Prostate gland (tissue), 2 donors: ENCODE measurements around the gene KSR2. TPM values are rescaled to one million over a fixed set of nuclear protein-coding genes. Genes with fewer than 3 reads are reported as not detected.
"Not testable (repeated sequence)": the region's sequence is repeated elsewhere in the genome, so short reads cannot be mapped to it uniquely, and the experiment has no call there.

Experiments used
- DNase-seq: peaks from one replicate; pipeline ENCODE4 v3.0.0-alpha.2; 2019; ENCODE audit warnings: low spot score
- H3K27ac ChIP-seq, 2 donors: fragments of 200-600 bp; sonication (generic); 2 replicates each; pipeline ENCODE4 v1.5.1; 2017 to 2019
- H3K27me3 ChIP-seq: fragments of 200-600 bp; sonication (generic); replicated peaks from 2 replicates; pipeline ENCODE4 v1.5.1; 2019; ENCODE audit not compliant: insufficient read depth
- H3K36me3 ChIP-seq, 2 donors: fragments of 200-600 bp; sonication (generic); 1 replicate in 1 of 2; 2 replicates in 1 of 2; pipeline versions ENCODE4 v1.5.1 to v1.8.1; 2017 to 2019
- H3K4me1 ChIP-seq: fragments of 200-600 bp; sonication (generic); replicated peaks from 2 replicates; pipeline ENCODE4 v1.5.1; 2019
- H3K4me3 ChIP-seq, 2 donors: fragments of 200-600 bp; sonication (generic); 2 replicates each; pipeline ENCODE4 v1.5.1; 2017 to 2019
- H3K9me3 ChIP-seq: fragments of 200-600 bp; sonication (generic); 2 replicates; pipeline ENCODE4 v1.5.1; 2017
- POLR2A ChIP-seq: fragments of 450-650 bp; IDR thresholded peaks from one replicate; pipeline ENCODE4 v1.6.1; 2016; ENCODE audit warnings: antibody characterized with exemption, mild to moderate bottlenecking
- POLR2AphosphoS5 ChIP-seq: sonication (generic); formaldehyde crosslinking; IDR thresholded peaks from one replicate; pipeline ENCODE4 v1.6.1; 2017; ENCODE audit warnings: antibody characterized with exemption
- WGBS: methylation state at CpG from one replicate; pipeline ENCODE4 v1.1.5; 2018; 5-methylcytosine and 5-hydroxymethylcytosine counted together
- intact Hi-C: fragments of 100-400 bp; cut with DNase I; formaldehyde crosslinking; loops from one replicate; pipeline ENCODE4 v1.14.2; 2022
- total RNA-seq, 2 donors: library from RNA; depleted of rRNA; stranded (reverse); fragments of >200 nt; gene quantifications; one replicate each; pipeline ENCODE4 v1.1.0, GENCODE V29; 2016
- TF ChIP-seq, protein P1 (sequence below), 4 experiments: fragments of 200-600 bp in 2 of 4; fragments of 450-650 bp in 2 of 4; sonication (generic) in 2 of 4; IDR thresholded peaks; 1 replicate in 3 of 4; 2 replicates in 1 of 4; pipeline ENCODE4 v1.5.1; 2016 to 2019; ENCODE audit warnings: antibody characterized with exemption in 4 of 4, mild to moderate bottlenecking in 2 of 4, moderate library complexity in 2 of 4

KSR2 gene
- total RNA-seq, 2 donors from 2014 or later = 1.0 to 1.7 TPM

DNA sequence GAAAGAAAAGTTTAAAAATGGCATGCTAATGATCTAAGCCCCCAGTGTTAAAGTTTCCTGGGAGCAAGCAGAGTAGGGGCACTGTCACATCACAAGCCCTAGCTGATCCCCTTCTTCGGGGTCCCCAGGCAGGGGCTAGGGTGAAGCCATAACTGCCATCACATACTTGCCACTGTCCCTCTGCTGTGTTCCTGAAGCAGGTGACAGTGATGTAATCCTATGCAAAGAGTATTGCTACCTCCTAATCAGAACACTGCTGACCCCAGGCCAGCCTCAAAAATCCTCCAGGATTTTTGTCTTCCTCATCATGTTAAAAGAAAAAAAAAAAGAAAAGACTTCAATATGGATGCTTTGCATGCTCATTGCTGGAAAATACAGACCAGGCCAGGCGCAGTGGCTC lies 46.5 kb upstream of the KSR2 start:
- no peaks in the 10 kb centered on the region for H3K27me3 ChIP-seq
- DNase-seq = no peak
- no peaks in the 10 kb centered on the region for H3K9me3 ChIP-seq
- H3K36me3 ChIP-seq = no peaks in the 10 kb centered on the region
- no peak for TF ChIP-seq POLR2AphosphoS5
- TF ChIP-seq, protein P1, sequence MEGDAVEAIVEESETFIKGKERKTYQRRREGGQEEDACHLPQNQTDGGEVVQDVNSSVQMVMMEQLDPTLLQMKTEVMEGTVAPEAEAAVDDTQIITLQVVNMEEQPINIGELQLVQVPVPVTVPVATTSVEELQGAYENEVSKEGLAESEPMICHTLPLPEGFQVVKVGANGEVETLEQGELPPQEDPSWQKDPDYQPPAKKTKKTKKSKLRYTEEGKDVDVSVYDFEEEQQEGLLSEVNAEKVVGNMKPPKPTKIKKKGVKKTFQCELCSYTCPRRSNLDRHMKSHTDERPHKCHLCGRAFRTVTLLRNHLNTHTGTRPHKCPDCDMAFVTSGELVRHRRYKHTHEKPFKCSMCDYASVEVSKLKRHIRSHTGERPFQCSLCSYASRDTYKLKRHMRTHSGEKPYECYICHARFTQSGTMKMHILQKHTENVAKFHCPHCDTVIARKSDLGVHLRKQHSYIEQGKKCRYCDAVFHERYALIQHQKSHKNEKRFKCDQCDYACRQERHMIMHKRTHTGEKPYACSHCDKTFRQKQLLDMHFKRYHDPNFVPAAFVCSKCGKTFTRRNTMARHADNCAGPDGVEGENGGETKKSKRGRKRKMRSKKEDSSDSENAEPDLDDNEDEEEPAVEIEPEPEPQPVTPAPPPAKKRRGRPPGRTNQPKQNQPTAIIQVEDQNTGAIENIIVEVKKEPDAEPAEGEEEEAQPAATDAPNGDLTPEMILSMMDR (IDR thresholded peaks at IDR 0.05) = no peak
- TF ChIP-seq POLR2A = no peak
- intact Hi-C loops = no loop called here
- H3K4me3 ChIP-seq = no peak overlapping the region
- H3K4me1 ChIP-seq = no peaks in the 10 kb centered on the region
- 88% methylated on average over 2 of the region's 2 CpGs for WGBS
- H3K27ac ChIP-seq = no peak overlapping the region

DNA sequence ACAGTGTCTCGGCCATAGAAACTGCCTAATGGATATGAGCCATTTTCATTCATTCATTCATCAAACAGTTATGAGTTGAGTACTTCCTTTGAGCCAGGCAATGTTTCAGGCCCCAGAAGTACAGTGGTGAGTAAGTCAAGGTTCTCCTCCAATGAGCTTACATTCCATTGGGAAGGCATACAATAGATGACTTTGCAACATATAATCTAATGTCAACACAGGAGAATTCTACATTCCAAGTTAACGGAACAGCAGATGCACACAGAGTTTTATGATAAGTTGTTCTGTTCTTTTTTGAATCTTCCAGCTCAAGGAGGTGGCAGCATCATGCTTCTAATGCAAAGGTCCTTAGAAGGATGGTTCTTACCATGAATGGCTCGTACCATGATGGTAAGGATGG lies 44.5 kb upstream of the KSR2 start:
- intact Hi-C loops = no loop called here
- no peak overlapping the region for H3K27ac ChIP-seq
- DNase-seq = no peak
- H3K4me1 ChIP-seq = no peaks in the 10 kb centered on the region
- WGBS = 80% methylated on average over 3 of the region's 3 CpGs
- H3K27me3 ChIP-seq = no peaks in the 10 kb centered on the region
- no peaks in the 10 kb centered on the region for H3K9me3 ChIP-seq
- H3K36me3 ChIP-seq = no peaks in the 10 kb centered on the region
- no peak overlapping the region for H3K4me3 ChIP-seq
- TF ChIP-seq POLR2A (no peak), POLR2AphosphoS5 (no peak)
- TF ChIP-seq, protein P1 (IDR thresholded peaks at IDR 0.05) = no peak

DNA sequence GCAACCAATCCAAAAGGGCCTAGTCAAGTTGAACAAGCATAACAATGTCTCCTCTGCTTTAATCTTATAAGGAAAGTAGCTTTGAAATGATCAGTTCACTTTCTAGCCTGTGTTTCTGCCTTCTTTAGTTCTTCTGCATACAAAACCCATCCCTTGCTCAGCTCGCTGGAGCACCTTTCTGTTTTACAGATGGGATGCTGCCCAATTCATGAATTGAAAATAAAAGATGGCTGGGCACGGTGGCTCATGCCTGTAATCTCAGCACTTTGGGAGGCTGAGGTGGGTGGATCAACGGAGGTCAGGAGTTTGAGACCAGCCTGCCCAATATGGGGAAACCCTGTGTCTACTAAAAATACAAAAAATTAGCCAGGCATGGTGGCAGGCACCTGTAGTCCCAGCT lies 43.2 kb upstream of the KSR2 start:
- Histone ChIP-seq H3K27me3 (no peaks in the 10 kb centered on the region), H3K27ac (no peak overlapping the region), H3K9me3 (no peaks in the 10 kb centered on the region), H3K4me3 (no peak overlapping the region), H3K4me1 (no peaks in the 10 kb centered on the region), H3K36me3 (no peaks in the 10 kb centered on the region)
- intact Hi-C loops = no loop called here
- WGBS = 90% methylated on average over 3 of the region's 3 CpGs
- no peak for DNase-seq
- TF ChIP-seq POLR2AphosphoS5 (no peak), POLR2A (no peak)
- TF ChIP-seq, protein P1 (IDR thresholded peaks at IDR 0.05) = no peak

DNA sequence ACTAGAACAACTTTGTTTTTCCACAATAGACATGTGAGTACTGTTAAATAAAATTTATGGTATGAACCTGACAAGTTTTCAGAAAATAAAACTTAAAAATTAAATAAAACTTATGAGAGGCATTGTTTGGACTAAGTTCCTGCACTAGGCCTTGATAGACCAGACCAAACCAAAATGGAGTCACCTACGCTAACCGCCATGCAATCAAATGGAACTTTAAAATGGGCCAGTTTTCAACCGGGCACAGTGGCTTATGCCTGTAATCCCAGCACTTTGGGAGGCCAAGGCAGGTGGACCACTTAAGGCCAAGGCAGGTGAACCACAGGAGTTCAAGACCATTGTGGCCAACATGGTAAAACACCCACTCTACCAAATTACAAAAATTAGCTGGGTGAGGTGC lies 42.6 kb upstream of the KSR2 start:
- H3K36me3 ChIP-seq = no peaks in the 10 kb centered on the region
- intact Hi-C loops = no loop called here
- no peaks in the 10 kb centered on the region for H3K4me1 ChIP-seq
- H3K4me3 ChIP-seq = no peak overlapping the region
- no peaks in the 10 kb centered on the region for H3K9me3 ChIP-seq
- no peak for DNase-seq
- no peaks in the 10 kb centered on the region for H3K27me3 ChIP-seq
- WGBS = 96% methylated on average over 3 of the region's 3 CpGs
- no peak overlapping the region for H3K27ac ChIP-seq
- TF ChIP-seq, protein P1 (IDR thresholded peaks at IDR 0.05) = no peak
- TF ChIP-seq POLR2AphosphoS5 (no peak), POLR2A (no peak)

DNA sequence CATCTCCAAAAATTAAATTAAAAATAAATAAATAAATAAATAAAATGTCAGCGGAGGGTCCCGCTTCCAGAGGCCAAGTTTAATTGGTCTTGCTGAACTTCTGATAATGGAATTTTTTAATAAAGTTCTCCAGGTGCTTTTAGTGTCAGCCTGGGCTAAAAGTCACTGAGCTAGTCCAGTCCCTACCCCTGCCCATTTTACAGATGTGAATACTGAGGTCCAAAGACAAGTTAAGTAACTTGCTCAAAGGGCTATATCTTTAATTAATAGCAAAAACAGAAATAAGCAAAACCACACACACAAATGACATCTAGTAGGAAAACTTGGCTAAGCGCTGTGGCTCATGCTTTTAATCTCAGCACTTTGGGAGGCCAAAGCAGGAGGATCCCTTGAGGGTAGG lies 42.1 kb upstream of the KSR2 start:
- Histone ChIP-seq H3K27ac (no peak overlapping the region), H3K27me3 (no peaks in the 10 kb centered on the region), H3K4me1 (no peaks in the 10 kb centered on the region), H3K36me3 (no peaks in the 10 kb centered on the region), H3K9me3 (no peaks in the 10 kb centered on the region), H3K4me3 (no peak overlapping the region)
- intact Hi-C loops = no loop called here
- DNase-seq = no peak
- TF ChIP-seq POLR2AphosphoS5 (no peak), POLR2A (no peak)
- TF ChIP-seq, protein P1 (IDR thresholded peaks at IDR 0.05) = no peak
- 99% methylated on average over 3 of the region's 3 CpGs for WGBS

DNA sequence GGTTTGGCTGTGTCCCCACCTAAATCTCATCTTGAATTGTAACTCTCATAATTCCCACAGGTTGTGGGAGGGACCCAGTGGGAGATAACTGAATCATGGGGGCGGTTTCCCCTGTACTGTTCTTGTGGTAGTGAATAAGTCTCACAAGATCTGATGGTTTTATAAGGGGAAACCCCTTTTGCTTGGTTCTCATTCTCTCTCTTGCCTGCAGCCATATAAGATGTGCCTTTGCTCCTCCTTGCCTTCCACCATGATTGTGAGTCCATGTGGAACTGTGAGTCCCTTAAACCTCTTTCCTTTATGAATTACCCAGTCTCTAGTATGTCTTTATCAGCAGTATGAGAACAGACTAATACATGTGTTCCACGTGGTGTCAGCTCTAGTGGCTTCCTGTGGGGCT lies 31.0 kb upstream of the KSR2 start:
- H3K27me3 ChIP-seq, H3K36me3 ChIP-seq, H3K4me1 ChIP-seq, DNase-seq, intact Hi-C loops, H3K9me3 ChIP-seq, H3K27ac ChIP-seq, H3K4me3 ChIP-seq: not testable (repeated sequence)
- WGBS = 76% methylated on average over 2 of the region's 2 CpGs
